K562 (cell line): ENCODE measurements around the gene WNT11. TPM values are rescaled to one million over a fixed set of nuclear protein-coding genes. Genes with fewer than 3 reads are reported as not detected.

Experiments used
- ARID2 ChIP-seq: fragments of 450-650 bp; IDR thresholded peaks from 2 replicates; pipeline ENCODE4 v1.6.1; 2017; ENCODE audit warnings: antibody characterized with exemption, mild to moderate bottlenecking
- CXXC5 ChIP-seq: fragments of 250-450 bp; sonication (Bioruptor Pico); IDR thresholded peaks from 2 replicates; pipeline ENCODE4 v1.8.0; 2022; ENCODE audit warnings: inconsistent platforms, mild to moderate bottlenecking, moderate library complexity
- JUN ChIP-seq, 2 experiments: sonication (generic) in 1 of 2; formaldehyde crosslinking in 1 of 2; IDR thresholded peaks; 2 replicates each; pipeline versions ENCODE4 v1.6.1 to v1.8.0; 2012 to 2022; ENCODE audit warnings: borderline replicate concordance in 2 of 2, mild to moderate bottlenecking in 2 of 2, improper control_type of control experiment in 1 of 2, low read depth in 1 of 2, low read length in 1 of 2, missing genetic modification reagents in 1 of 2
- L3MBTL2 ChIP-seq: fragments of 450-650 bp; IDR thresholded peaks from 2 replicates; pipeline ENCODE4 v1.6.1; 2016; ENCODE audit warnings: mild to moderate bottlenecking, moderate library complexity
- PTBP1 ChIP-seq: fragments of 200-400 bp; formaldehyde crosslinking; IDR thresholded peaks from 2 replicates; pipeline ENCODE4 v1.6.1; 2017; ENCODE audit warnings: low read depth, low read length
- RBFOX2 ChIP-seq: fragments of 200-400 bp; formaldehyde crosslinking; IDR thresholded peaks from 2 replicates; pipeline ENCODE4 v1.6.1; 2017; ENCODE audit warnings: low read depth, mild to moderate bottlenecking, low read length, moderate library complexity
- TBP ChIP-seq: optimal IDR thresholded peaks from 2 replicates; pipeline ENCODE3; 2011; ENCODE audit warnings: low read depth, low read length, improper control_type of control experiment
- TGIF2 ChIP-seq: sonication (generic); formaldehyde crosslinking; IDR thresholded peaks from 2 replicates; pipeline ENCODE4 v1.8.1; 2022; ENCODE audit warnings: mild to moderate bottlenecking, missing genetic modification reagents, moderate library complexity
- ZBTB7A ChIP-seq: IDR thresholded peaks from 2 replicates; pipeline ENCODE4 v1.6.1; 2011; ENCODE audit warnings: low read depth, mild to moderate bottlenecking, low read length, moderate library complexity, borderline replicate concordance; ENCODE audit not compliant: control insufficient read depth
- ZNF23 ChIP-seq: fragments of 250-450 bp; sonication (Bioruptor Pico); IDR thresholded peaks from 2 replicates; pipeline ENCODE4 v1.4.0; 2020; ENCODE audit warnings: mild to moderate bottlenecking
- polyA plus RNA-seq, 8 experiments: library from polyadenylated mRNA; depleted of rRNA in 4 of 8; stranded (reverse) in 5 of 8; unstranded in 3 of 8; fragments of >200 nt; fragmentation: Nextera tagmentation in 2 of 8; fragmentation: Illumina TruSeq in 1 of 8; extraction: Ambion mirVana in 2 of 8; extraction: Trizol in 1 of 8; gene quantifications; 2 replicates each; pipeline versions ENCODE4 v1.2.1 to v1.2.3, GENCODE V29; 2011 to 2014; ENCODE audit warnings: inconsistent platforms in 1 of 8, missing spikeins in 1 of 8
- total RNA-seq, 7 experiments: library from RNA; depleted of rRNA in 6 of 7; stranded (reverse); fragments of >200 nt in 6 of 7; fragmentation: Illumina TruSeq in 2 of 7; extraction: Trizol in 2 of 7; gene quantifications; 2 replicates each; pipeline versions ENCODE4 v1.2.1 to v1.2.3, GENCODE V29; 2011 to 2021; ENCODE audit warnings: low replicate concordance in 1 of 7
- TF ChIP-seq, protein P1 (sequence below): fragments of 450-650 bp; IDR thresholded peaks from 2 replicates; pipeline ENCODE4 v1.6.1; 2018; ENCODE audit not compliant: partially characterized antibody
- TF ChIP-seq, protein P2 (sequence below): sonication (generic); formaldehyde crosslinking; IDR thresholded peaks from 2 replicates; pipeline ENCODE4 v1.8.0; 2022; ENCODE audit warnings: mild to moderate bottlenecking, missing genetic modification reagents

The WNT11 gene
- total and polyA plus RNA-seq, 9 of the 15 experiments (the other 6 are each of a cell fraction or from before 2014, with no cell fraction given), result 0.03 to 0.20 (median 0.09) TPM; not detected in 4

DNA sequence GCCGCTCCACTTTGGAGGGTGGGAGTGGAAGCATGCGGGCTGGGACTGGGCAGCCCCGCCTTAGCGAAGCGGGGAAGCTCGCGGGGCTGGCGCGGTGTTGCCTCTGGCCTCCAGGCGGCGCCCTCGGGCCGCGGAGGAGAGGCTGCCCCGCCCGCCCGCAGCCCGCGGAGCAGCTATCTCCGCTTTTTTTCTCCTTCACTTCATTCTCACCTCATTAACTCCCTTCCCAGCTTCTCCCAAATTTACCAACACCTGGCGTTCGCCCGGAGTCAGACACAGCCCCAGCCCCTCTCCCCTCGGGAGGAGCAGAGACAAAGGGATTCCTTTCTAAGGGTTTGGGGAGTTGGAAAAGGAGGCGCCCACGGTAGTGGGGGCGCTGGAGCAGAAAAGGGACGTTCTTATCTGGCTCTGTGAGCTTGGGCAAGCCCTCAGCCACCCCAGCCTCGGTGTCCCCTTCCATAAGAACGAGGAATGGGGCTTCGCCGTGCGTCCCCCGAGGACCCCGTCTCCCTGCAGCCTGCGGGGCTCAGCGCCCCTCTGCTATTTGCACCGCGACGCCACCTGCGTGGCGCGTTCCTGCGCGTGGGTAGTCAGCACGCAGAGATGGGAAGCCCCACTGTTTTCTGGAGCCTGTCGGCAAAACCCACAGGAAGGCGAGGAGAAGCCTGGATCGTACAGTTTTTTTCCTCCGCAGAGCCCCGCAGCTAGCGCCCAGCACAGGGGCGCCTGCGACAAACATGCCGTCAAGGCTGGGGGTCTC is 1.5 kb upstream of the WNT11 start (continued):
- TF ChIP-seq L3MBTL2 (peak; percentile 79), TGIF2 (CRISPR knock-in tag) (no peak), PTBP1 (no peak), TBP (no peak), JUN (IDR thresholded peaks at IDR 0.05; ENCODE audit: borderline replicate concordance, low read depth, low read length) (no peak), JUN (CRISPR knock-in tag; IDR thresholded peaks at IDR 0.05; ENCODE audit: borderline replicate concordance) (peak; percentile 44; the same call in 1 of the 2 replicates), RBFOX2 (0 out of 2 replicates have a peak, but pooled peaks have one; percentile 6), ZNF23 (CRISPR knock-in tag) (no peak), CXXC5 (CRISPR knock-in tag) (peak; percentile 72), ARID2 (no peak; the same call in 1 of the 2 replicates), ZBTB7A (peak; percentile 78)
- TF ChIP-seq, protein P1, sequence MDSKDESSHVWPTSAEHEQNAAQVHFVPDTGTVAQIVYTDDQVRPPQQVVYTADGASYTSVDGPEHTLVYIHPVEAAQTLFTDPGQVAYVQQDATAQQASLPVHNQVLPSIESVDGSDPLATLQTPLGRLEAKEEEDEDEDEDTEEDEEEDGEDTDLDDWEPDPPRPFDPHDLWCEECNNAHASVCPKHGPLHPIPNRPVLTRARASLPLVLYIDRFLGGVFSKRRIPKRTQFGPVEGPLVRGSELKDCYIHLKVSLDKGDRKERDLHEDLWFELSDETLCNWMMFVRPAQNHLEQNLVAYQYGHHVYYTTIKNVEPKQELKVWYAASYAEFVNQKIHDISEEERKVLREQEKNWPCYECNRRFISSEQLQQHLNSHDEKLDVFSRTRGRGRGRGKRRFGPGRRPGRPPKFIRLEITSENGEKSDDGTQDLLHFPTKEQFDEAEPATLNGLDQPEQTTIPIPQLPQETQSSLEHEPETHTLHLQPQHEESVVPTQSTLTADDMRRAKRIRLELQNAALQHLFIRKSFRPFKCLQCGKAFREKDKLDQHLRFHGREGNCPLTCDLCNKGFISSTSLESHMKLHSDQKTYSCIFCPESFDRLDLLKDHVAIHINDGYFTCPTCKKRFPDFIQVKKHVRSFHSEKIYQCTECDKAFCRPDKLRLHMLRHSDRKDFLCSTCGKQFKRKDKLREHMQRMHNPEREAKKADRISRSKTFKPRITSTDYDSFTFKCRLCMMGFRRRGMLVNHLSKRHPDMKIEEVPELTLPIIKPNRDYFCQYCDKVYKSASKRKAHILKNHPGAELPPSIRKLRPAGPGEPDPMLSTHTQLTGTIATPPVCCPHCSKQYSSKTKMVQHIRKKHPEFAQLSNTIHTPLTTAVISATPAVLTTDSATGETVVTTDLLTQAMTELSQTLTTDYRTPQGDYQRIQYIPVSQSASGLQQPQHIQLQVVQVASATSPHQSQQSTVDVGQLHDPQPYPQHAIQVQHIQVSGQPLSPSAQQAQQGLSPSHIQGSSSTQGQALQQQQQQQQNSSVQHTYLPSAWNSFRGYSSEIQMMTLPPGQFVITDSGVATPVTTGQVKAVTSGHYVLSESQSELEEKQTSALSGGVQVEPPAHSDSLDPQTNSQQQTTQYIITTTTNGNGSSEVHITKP, result peak; percentile 28
- TF ChIP-seq, protein P2, sequence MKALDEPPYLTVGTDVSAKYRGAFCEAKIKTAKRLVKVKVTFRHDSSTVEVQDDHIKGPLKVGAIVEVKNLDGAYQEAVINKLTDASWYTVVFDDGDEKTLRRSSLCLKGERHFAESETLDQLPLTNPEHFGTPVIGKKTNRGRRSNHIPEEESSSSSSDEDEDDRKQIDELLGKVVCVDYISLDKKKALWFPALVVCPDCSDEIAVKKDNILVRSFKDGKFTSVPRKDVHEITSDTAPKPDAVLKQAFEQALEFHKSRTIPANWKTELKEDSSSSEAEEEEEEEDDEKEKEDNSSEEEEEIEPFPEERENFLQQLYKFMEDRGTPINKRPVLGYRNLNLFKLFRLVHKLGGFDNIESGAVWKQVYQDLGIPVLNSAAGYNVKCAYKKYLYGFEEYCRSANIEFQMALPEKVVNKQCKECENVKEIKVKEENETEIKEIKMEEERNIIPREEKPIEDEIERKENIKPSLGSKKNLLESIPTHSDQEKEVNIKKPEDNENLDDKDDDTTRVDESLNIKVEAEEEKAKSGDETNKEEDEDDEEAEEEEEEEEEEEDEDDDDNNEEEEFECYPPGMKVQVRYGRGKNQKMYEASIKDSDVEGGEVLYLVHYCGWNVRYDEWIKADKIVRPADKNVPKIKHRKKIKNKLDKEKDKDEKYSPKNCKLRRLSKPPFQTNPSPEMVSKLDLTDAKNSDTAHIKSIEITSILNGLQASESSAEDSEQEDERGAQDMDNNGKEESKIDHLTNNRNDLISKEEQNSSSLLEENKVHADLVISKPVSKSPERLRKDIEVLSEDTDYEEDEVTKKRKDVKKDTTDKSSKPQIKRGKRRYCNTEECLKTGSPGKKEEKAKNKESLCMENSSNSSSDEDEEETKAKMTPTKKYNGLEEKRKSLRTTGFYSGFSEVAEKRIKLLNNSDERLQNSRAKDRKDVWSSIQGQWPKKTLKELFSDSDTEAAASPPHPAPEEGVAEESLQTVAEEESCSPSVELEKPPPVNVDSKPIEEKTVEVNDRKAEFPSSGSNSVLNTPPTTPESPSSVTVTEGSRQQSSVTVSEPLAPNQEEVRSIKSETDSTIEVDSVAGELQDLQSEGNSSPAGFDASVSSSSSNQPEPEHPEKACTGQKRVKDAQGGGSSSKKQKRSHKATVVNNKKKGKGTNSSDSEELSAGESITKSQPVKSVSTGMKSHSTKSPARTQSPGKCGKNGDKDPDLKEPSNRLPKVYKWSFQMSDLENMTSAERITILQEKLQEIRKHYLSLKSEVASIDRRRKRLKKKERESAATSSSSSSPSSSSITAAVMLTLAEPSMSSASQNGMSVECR, result 0 out of 2 replicates have a peak, but pooled peaks have one; percentile 26
